GM12892 (cell line): ENCODE data around the gene ZNHIT3.

Experiments used
- POLR2A ChIP-seq: IDR thresholded peaks from 2 replicates; pipeline ENCODE4 v1.6.1; 2011; ENCODE audit warnings: low read depth, low read length, control low read depth
- POLR2AphosphoS5 ChIP-seq: IDR thresholded peaks from 2 replicates; pipeline ENCODE4 v1.6.1; 2011; ENCODE audit warnings: low read depth, low read length, control low read depth

DNA sequence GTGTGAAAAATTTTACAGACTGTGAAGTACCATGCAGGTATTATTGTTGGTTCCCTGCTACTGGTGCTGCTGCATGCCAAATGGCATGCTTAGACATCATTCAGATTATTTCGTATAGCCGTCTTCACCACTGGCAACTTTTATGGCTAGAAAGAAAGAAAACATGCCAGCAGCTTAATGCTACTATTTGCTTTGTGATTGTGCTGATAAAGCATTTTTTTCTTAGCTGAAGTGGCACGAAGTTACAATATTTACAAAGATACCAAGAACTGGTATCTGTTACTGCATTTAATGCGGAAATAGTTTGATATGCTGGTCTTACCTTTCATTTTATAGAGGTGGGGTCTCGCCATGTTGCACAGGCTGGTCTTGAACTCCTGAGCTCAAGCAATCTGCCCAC is 8.2 kb downstream of the ZNHIT3 start:
- no peak for TF ChIP-seq POLR2A
- no peak for TF ChIP-seq POLR2AphosphoS5
